Tibial artery (tissue), 4 donors: ENCODE results near the gene ZNF346.

Experiments used
- DNase-seq, 2 donors: peaks; one replicate each; pipeline ENCODE4 v3.0.0-alpha.2; 2019
- H3K27ac ChIP-seq, 2 donors: fragments of 200-600 bp; sonication (generic) in 1 of 2; 1 replicate in 1 of 2; 2 replicates in 1 of 2; pipeline ENCODE4 v1.5.1; 2018 to 2019; ENCODE audit warnings: mild to moderate bottlenecking in 1 of 2
- H3K27me3 ChIP-seq, 2 donors: fragments of 200-600 bp; sonication (generic) in 1 of 2; one replicate each; pipeline versions ENCODE4 v1.5.1 to v1.6.0; 2016 to 2019
- H3K36me3 ChIP-seq, 3 donors: fragments of 200-600 bp; sonication (generic) in 2 of 3; one replicate each; pipeline ENCODE4 v1.5.1; 2016 to 2019; ENCODE audit warnings: mild to moderate bottlenecking in 2 of 3
- H3K4me1 ChIP-seq, 4 donors: fragments of 200-600 bp; sonication (generic) in 2 of 4; 1 replicate in 3 of 4; 2 replicates in 1 of 4; pipeline ENCODE4 v1.5.1; 2016 to 2019
- H3K4me3 ChIP-seq, 2 donors: fragments of 200-600 bp; sonication (generic) in 1 of 2; 1 replicate in 1 of 2; 2 replicates in 1 of 2; pipeline ENCODE4 v1.5.1; 2018 to 2019; ENCODE audit warnings: mild to moderate bottlenecking in 2 of 2
- H3K9me3 ChIP-seq, 3 donors: fragments of 200-600 bp; sonication (generic) in 1 of 3; one replicate each; pipeline ENCODE4 v1.5.1; 2016 to 2019
- intact Hi-C: fragments of 100-400 bp; cut with DNase I; formaldehyde crosslinking; loops from one replicate; pipeline ENCODE4 v1.15.0; 2023; ENCODE audit warnings: low total_unique reads
- TF ChIP-seq, protein P1 (sequence below), 2 experiments: fragments of 200-600 bp in 1 of 2; fragments of 450-650 bp in 1 of 2; IDR thresholded peaks; one replicate each; pipeline ENCODE4 v1.5.1; 2017 to 2019; ENCODE audit warnings: antibody characterized with exemption in 2 of 2, mild to moderate bottlenecking in 1 of 2, moderate library complexity in 1 of 2

The ZNF346 gene

DNA sequence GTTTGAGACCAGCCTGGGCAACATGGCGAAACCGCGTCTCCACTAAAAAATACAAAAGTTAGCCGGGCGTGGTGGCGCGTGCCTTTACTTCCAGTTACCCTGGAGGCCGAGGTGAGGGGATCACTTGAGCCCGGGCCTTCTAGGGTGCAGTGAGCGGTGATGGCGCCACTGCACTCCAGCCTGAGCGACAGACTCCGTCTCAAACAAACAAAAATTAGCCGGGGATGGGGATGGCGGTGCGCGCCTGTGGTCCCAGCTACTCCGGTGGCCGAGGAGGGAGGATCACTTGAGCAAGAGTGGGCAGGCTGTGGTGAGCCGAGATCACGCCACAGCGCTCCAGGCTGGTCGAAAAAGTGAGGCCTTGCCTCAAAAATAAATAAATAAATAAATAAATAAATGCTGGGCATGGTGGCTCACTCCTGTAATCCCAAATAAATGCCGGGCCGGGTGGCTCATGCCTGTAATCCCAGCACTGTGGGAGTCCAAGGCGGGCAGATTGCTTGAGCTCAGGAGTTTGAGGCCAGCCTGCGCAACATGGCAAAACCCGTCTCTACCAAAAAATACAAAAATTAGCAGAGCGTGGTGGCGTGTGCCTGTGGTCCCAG lies 95.0 kb downstream of the ZNF346 start:
- Histone ChIP-seq H3K27me3 (no peaks in the 10 kb centered on the region), H3K36me3 (no peaks in the 10 kb centered on the region), H3K9me3 (no peaks in the 10 kb centered on the region), H3K4me3 (peak overlapping the region in 1 of 2 donors; percentile 53), H3K27ac (peak overlapping the region in 1 of 2 donors; percentile 60), H3K4me1 (peaks cover 0 to 10% (median 2%) of the 10 kb centered on the region in 4 donors)
- intact Hi-C loops: loop anchor here (10.0 kb wide), 1 partner anchor 187 kb away; the partner anchor contains the start of genes PRELID1 and RAB24
- no peak for DNase-seq
- TF ChIP-seq, protein P1, sequence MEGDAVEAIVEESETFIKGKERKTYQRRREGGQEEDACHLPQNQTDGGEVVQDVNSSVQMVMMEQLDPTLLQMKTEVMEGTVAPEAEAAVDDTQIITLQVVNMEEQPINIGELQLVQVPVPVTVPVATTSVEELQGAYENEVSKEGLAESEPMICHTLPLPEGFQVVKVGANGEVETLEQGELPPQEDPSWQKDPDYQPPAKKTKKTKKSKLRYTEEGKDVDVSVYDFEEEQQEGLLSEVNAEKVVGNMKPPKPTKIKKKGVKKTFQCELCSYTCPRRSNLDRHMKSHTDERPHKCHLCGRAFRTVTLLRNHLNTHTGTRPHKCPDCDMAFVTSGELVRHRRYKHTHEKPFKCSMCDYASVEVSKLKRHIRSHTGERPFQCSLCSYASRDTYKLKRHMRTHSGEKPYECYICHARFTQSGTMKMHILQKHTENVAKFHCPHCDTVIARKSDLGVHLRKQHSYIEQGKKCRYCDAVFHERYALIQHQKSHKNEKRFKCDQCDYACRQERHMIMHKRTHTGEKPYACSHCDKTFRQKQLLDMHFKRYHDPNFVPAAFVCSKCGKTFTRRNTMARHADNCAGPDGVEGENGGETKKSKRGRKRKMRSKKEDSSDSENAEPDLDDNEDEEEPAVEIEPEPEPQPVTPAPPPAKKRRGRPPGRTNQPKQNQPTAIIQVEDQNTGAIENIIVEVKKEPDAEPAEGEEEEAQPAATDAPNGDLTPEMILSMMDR (IDR thresholded peaks at IDR 0.05): no peak

DNA sequence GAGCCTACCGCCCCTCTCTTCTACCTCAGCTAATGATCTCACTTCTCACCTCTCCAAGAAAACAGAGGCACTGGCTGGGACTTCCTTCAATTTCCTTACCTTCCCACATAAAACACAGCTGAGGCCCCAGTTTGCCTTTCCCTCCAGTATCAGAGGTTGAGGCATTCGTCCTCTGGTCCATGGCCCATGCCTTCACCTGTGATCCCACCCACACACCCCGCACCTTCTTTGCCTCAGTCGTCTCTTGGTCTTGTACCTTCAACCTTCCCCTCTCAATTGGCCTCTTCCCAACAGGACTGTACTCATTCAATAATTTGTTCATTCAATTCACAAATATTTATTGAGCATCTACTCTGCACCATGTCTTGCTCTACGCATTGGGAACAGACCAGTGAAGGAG lies 100.1 kb downstream of the ZNF346 start:
- Histone ChIP-seq H3K27ac (no peak overlapping the region), H3K4me3 (no peak overlapping the region), H3K27me3 (no peaks in the 10 kb centered on the region), H3K36me3 (no peaks in the 10 kb centered on the region), H3K9me3 (no peaks in the 10 kb centered on the region), H3K4me1 (no peaks in the 10 kb centered on the region)
- DNase-seq: no peak
- TF ChIP-seq, protein P1 (IDR thresholded peaks at IDR 0.05): no peak
- intact Hi-C loops: no loop called here

DNA sequence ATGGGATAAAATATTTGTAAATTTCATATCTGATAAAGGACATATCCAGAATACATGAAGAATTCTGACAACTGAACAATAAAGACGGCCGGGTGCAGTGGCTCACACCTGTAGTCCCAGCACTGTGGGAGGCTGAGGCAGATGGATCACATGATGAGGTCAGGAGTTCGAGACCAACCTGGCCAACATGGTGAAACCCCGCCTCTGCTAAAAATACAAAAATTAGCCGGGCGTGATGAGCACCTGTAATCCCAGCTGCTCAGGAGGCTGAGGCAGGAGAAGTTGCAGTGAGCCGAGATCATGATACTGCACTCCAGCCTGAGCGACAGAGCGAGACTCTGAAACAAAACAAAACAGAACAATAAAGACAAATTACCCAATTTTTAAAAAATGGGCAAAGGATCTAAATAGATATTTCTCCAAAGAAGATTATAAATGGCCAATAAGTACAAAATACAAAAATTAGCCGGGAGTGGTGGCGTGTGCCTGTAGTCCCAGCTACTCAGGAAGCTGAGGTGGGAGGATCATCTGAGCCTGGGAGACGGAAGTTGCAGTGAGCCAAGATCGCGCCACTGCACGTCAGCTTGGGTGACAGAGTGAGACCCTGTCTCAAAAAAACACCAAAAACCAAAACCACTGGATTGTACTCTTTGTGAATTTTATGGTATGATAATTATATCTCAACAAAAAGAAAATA lies 101.4 kb downstream of the ZNF346 start:
- Histone ChIP-seq H3K4me3 (no peak overlapping the region), H3K9me3 (no peaks in the 10 kb centered on the region), H3K27ac (no peak overlapping the region), H3K4me1 (no peaks in the 10 kb centered on the region), H3K36me3 (no peaks in the 10 kb centered on the region), H3K27me3 (no peaks in the 10 kb centered on the region)
- DNase-seq: no peak
- TF ChIP-seq, protein P1 (IDR thresholded peaks at IDR 0.05): no peak
- intact Hi-C loops: no loop called here

DNA sequence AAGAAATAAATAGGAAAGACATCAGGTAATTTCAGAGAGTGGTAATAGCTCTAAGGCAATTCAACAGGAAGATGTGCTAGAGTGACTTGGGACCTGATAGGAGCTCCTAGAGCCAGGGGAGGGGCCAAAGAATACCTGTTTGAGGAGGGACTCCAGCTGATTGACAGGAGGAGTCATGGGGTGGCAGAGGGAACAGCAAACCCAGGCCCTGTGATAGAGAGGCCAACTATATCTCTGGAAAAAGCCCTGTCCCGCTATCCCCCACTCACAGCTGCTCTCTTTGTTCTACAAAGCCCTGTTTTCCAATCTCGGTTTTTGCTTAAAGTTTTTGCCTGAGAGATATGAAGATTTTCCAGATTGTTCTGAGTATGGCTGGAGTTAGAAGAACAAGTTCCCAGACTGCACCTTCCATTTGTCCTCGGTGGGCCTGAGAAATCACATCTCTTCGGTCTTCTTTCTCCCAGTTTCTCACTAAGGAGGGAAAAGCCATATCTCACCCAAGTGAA lies 102.0 kb downstream of the ZNF346 start:
- H3K36me3 ChIP-seq: no peaks in the 10 kb centered on the region
- H3K4me3 ChIP-seq: no peak overlapping the region
- intact Hi-C loops: no loop called here
- H3K27me3 ChIP-seq: no peaks in the 10 kb centered on the region
- no peaks in the 10 kb centered on the region for H3K9me3 ChIP-seq
- DNase-seq: no peak
- TF ChIP-seq, protein P1 (IDR thresholded peaks at IDR 0.05): no peak
- no peaks in the 10 kb centered on the region for H3K4me1 ChIP-seq
- H3K27ac ChIP-seq: no peak overlapping the region

DNA sequence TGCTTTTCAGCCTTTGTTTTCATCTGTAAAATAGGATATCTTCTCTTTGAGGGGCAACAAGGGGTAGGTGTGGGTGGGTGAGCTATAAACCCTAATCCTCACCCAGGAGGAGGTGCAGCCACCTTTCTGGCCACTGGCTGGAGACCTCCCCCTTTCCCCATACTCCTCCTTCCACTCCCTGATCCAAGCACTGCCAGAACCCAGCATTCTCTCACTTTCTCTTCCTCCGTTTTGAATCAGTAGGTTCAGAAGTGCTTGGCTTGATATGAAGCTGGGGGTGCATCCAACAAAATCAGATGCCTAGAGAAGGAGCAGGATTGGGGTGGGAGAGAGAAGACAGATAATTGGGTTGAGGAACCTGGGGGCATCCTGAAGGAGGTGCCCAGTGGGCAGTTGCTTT lies 104.3 kb downstream of the ZNF346 start:
- Histone ChIP-seq H3K9me3 (no peaks in the 10 kb centered on the region), H3K27me3 (no peaks in the 10 kb centered on the region), H3K4me3 (no peak overlapping the region), H3K27ac (no peak overlapping the region), H3K4me1 (no peaks in the 10 kb centered on the region), H3K36me3 (no peaks in the 10 kb centered on the region)
- TF ChIP-seq, protein P1 (IDR thresholded peaks at IDR 0.05): no peak
- intact Hi-C loops: no loop called here
- no peak for DNase-seq
